ENCODE measurements around the gene SFSWAP.
"Not testable (repeated sequence)": the region's sequence is repeated elsewhere in the genome, so short reads cannot be mapped to it uniquely, and the experiment has no call there.

SFSWAP gene

GRCh38 chr12:131737150-131737827, 26.4 kb downstream of the SFSWAP start:
- no peak for DNase-seq

DNA sequence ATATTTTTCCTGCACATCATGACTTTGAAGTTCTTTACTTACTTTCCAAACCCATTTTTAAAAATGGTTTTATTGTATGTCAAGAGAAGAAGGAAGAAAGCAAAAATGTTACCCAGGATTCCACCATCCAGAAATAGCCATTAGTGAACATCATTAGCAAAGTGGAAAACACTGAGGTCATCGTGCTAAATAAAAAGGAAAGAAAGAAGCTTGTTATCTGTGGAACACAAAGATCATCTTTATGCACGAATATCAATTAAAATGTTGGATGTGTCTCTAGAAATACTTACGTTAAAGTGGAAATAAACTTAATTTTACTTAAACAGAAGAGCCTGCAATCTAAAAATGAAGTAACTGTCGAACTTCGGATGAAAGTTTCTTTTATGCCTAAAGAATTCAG, 27.3 kb downstream of the SFSWAP start:
- no peak for DNase-seq

- no peak for DNase-seq
Measured at GRCh38 chr12:131740626-131741025, 29.7 kb downstream of the SFSWAP start.

DNA sequence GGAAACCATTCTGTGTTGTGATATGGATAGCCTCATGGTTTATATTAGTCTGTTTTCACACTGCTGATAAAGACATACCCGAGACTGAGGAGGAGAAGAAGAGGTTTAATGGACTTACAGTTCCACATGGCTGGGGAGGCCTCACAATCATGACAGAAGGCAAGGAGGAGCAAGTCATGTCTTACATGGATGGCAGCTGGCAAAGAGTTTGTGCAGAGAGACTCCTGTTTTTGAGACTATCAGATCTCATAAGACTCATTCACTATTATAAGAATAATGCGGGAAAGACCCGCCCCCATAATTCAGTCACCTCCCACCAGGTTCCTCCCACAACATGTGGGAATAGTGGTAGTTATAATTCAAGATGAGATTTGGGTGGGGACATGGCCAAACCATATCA, 31.9 kb downstream of the SFSWAP start:
- DNase-seq: not testable (repeated sequence)

DNA sequence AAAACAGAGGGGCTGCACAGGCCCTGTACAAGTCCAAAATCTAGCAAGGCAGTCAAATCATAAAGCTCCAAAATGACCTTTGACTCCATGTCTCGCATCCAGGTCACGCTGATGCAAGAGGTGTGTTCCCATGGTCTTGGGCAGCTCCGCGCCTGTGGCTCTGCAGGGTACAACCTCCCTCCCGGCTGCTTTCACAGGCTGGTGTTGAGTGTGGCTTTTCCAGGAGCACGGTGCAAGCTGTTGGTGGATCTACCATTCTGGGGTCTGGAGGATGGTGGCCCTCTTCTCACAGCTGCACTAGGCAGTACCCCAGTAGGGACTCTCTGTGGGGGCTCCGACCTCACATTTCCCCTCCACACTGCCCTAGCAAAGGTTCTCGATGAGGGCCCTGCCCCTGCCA, 32.5 kb downstream of the SFSWAP start:
- DNase-seq: not testable (repeated sequence)

- DNase-seq: not testable (repeated sequence)
Measured at GRCh38 chr12:131743880-131744279, 33.0 kb downstream of the SFSWAP start.

DNA sequence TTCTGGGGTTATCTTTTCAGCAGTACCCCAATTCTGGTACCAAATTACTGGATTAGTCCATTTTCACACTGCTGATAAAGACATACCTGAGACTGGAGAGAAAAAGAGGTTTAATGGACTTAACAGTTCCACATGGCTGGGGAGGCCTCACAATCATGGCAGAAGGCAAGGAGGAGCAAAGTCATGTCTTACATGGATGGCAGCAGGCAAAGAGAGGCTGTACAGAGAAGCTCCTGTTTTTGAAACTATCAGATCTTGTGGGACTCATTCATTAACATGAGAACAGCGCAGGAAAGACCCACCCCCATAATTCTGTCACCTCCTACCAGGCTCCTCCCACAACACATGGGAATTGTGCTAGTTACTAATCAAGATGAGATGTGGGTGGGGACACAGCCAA, 33.8 kb downstream of the SFSWAP start:
- not testable (repeated sequence) for DNase-seq

- DNase-seq: no peak
Measured at GRCh38 chr12:131745706-131746105, 34.8 kb downstream of the SFSWAP start.

DNA sequence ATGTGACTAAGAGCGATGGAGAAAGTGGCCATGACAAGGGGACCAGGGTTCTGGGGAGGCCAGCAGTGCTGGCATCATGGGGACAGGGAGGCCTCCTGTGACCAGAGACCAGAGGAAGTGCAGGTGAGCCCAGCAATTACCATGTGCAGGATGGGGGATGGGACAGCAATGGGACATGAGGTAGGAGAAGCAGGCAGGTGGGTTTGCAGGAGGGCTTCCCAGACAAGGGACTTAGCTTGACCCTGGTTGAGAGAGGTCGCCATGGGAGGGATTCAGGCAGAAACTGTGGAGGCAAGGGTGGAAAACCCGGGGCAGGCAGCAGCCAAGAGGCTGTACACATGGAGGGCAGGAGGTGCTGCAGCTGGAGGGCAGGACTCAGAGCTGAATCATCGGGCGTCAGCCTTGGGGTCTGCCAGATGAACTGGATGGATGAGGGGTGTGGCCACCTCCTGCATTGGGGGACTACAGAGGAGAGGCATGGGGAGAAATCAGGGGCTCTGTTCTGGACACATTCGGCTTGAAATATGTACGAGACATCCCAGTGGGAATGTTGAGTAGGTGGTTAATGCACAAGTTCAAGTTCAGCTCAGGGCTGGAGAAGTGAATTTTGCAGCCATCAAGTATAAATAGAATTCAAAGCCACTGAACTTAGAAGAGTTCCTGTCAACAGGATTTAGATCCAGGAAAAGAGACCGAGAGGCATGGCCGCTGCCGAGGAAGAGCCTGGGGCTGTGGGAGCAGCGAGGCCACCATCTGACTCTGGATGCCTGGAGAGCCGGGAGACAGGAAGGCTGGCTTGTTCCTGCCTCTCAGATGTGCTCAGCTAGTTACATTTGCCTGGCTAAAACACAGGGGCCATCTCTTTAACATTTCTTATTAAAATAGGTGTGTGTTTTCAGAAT, 36.6 kb downstream of the SFSWAP start:
- no peak for DNase-seq

DNA sequence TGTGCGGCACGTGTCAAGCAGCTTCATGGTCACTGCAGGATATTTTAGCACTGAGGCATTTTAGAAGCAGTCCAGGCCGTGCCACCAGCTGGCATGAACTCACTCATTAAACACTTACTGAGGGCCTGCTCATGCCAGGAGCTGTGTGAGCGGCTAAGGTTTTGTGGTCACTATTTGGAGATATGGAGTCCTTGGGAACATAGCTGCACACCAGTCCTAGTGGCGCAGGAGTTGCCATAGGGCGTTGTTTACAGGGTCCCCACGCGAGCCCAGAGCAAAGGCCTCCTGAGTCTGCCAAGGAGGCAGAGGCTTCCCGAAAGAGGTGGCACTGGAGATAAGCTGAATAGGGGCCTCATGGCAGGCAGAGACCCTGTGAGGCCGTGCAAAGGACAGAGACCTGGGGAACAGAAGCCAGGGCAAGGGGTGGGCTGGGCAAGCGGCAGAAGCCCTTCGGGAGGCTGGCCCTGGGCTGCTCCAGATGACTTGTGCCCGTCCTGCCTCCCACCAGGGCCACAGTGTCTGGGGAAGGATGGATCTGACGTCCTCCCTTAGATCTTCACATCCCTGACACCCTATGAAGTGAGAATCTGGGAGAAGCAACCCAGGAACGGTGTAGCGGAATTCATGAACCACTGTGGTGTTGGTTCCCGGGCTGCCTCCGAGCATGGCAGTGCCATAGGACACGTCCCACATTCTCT, 38.9 kb downstream of the SFSWAP start:
- no peak for DNase-seq

- no peak for DNase-seq
Measured at GRCh38 chr12:131751335-131751734, 40.4 kb downstream of the SFSWAP start.

DNA sequence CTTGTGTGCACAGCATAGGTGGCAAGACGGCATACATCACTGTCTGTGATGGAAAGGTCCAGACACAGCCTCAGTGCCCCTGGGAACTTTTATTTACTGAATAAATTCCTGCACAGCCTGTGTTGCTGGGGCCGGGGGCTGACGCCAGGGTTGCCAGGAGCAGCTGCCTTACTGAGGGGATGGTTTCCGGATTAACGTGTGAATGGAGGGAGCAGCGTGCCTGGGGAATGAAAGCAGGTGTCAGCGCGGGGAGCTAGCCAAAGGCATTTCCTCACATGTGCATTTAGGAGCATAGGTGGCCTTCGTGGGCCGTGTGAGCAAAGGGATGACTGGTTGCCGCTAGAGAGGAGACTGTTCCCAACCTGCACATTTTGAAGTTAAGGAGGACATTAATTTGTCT, 41.6 kb downstream of the SFSWAP start:
- DNase-seq: no peak

DNA sequence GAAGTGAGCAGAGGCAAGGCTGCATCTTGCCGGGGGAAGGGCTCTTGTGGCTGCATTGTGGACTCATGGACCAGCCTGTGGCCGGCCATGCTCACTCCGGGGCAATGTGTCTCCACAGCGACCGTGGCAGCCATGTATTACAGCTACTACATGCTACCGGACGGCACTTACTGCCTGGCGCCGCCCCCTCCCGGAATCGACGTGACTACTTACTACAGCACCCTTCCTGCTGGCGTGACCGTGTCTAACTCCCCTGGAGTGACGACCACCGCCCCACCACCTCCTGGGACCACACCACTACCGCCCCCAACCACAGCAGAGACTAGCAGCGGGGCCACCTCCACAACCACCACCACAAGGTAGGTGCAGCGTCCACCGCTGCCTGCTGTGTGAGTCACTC, 42.1 kb downstream of the SFSWAP start:
- DNase-seq: no peak

GRCh38 chr12:131753757-131754156, 42.9 kb downstream of the SFSWAP start:
- DNase-seq: no peak

DNA sequence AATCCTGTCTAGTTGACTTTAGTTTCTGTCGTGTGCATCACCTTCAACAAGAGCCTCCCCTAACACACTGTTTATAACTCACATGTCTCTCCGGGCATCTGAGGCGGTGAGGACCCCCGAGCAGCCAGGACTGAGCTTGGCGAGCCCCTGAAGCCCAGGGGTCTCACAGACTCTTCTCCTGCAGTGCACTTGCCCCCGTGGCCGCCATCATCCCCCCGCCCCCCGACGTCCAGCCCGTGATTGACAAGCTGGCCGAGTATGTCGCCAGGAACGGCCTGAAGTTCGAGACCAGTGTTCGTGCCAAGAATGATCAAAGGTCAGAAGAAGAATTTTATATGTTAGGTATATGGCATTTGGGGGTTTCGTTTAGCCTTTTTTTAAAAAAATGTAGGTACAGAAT, 43.3 kb downstream of the SFSWAP start:
- DNase-seq: no peak

GRCh38 chr12:131755305-131756113, 44.6 kb downstream of the SFSWAP start:
- DNase-seq: peak; percentile 28

- no peak for DNase-seq
Measured at GRCh38 chr12:131756441-131756840, 45.6 kb downstream of the SFSWAP start.

DNA sequence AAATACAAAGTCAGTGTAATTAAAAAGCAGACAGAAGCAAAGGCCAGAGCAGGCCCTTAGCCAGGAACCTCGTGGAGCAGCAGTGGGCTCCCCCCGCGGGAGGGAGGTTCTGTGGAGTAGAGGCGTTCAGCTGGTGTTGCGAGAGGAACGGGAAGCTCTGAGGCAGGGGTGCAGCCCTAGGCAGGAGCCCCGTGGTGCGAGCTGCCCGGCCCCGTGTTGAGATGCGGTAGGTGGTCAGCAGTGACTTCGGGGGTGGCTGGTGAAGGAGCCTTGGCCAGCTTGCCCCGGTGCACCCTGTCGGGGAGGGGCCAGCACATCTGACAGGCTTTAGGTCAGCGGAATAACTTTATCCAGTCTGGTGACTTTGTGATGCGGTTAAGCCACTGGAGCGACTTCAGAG, 46.2 kb downstream of the SFSWAP start:
- DNase-seq: no peak

DNA sequence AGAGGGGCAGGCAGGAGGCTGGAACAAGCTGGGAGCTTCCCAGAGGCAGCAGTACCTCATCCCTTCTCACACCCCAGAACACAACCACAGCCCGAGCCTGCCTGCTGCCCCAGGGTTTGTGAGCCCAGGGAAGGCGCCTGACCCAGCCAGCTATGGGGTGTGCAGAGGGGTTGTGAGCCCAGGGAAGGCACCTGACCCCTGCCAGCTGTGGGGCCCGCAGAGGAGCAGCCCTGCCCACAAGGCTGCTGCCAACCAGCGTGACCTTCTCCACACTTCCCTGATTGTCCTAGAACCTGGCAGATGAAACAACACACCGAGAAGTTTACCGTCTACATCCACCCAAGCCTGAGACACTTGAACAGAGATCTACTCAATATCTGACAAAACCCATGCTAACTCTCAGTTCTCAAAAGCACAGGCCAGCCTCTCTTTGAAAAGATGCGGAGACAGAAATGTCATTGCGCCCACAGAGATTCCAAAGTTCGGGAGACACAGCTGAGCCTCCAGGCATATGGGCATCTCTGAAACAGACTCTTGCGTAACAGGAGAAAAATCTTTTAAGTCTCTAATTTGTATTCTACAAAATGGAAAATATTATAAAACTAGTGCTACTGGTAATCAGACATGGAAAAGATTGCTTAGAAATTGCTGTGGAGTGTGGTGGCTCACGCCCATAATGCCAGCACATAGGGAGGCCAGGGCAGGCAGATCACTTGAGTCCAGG, 47.3 kb downstream of the SFSWAP start:
- no peak for DNase-seq

GRCh38 chr12:131759176-131759575, 48.3 kb downstream of the SFSWAP start:
- no peak for DNase-seq

- no peak for DNase-seq
Measured at GRCh38 chr12:131761638-131762037, 50.7 kb downstream of the SFSWAP start.

GRCh38 chr12:131764738-131765137, 53.8 kb downstream of the SFSWAP start:
- no peak for DNase-seq
